HG02885 (cell line): ENCODE results near the gene COMMD6.

Experiments used
- ATAC-seq: cut with Tn5 transposase; IDR thresholded peaks from one replicate; pipeline ENCODE4 v1.9.1; 2021; ENCODE audit warnings: mild to moderate bottlenecking; ENCODE audit not compliant: unreplicated experiment, poor library complexity

COMMD6 gene

DNA sequence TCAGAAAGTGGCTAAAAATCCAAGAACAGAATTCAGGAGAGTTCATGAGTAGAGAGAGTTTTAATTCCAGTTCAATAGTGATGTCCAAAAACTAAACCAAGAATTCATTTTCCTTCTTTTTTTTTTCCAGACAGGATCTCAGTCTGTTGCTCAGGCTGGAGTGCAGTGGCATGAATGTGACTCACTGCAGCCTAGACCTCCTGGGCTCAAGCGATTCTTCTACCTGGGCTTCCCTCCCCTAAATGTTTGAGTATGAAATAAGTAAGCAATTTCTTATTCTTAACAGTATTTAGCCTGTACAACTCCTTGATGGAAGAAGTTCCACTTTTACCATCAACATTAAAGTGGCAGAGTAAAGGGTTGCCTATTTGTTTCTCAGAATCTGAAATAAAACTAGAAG lies 3.8 kb downstream of the COMMD6 start:
- no peak for ATAC-seq

DNA sequence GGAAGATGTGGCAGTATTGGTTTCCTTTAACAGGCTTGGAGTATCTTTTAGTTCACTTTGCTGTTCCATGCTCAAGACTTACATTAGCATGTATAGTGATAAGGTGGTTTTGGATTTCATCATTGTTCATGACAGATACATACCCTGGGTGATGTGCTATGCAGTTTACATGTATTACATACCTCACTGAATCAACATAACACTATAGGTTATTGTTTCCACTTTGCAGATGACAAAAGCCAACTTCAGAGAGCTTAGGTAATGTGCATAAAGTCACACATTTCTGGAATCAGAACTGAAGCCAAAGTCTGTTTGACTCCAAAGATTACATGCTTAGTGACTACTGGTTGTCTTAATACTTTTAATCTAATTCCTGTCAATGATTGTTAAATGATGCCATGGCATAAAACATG lies 7.1 kb downstream of the COMMD6 start:
- ATAC-seq, result no peak

DNA sequence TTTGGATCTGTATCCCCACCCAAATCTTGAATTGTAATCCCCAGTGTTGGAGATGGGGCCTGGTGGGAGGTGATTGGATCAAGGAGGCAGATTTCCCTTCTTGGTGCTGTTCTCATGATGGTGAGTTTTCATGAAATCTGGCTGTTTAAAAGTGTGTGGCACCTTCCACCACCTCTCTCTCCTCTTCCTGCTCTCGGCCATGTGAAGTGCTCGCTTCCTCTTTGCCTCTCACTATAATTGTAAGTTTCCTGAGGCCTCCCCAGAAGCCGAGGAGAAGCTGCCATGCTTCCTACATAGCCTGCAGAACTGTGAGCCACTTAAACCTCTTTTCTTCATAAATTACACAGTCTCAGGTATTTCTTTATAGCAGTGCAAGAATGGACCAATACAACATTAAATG lies 15.7 kb downstream of the COMMD6 start:
- ATAC-seq, result peak; percentile 55

DNA sequence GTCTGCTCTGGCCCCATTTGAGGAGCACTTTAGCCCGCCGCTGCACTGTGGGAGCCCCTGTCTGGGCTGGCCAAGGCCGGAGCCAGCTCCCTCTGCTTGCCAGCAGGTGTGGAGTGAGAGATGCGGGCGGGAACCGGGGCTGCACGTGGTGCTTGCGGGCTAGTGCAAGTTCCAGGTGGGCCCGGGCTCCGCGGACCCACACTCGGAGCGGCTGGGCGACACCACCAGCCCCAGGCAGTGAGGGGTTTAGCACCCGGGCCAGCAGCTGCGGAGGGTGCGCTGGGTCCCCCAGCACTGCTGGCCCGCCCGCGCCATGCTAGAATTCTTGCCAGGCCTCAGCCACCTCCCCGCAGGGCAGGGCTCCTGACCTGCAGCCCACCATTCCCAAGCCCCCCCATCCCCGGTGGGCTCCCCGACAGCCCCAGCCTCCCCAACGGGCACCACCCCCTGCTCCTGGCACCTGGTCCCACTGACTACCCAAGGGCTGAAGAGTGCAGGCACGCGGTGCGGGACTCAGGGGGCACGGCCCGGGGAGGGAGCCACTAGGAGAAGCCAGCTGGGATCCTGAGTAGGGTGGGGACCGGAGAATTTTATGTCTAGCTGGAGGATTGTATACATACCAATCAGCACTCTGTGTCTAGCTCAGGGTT lies 19.1 kb downstream of the COMMD6 start:
- no peak for ATAC-seq

DNA sequence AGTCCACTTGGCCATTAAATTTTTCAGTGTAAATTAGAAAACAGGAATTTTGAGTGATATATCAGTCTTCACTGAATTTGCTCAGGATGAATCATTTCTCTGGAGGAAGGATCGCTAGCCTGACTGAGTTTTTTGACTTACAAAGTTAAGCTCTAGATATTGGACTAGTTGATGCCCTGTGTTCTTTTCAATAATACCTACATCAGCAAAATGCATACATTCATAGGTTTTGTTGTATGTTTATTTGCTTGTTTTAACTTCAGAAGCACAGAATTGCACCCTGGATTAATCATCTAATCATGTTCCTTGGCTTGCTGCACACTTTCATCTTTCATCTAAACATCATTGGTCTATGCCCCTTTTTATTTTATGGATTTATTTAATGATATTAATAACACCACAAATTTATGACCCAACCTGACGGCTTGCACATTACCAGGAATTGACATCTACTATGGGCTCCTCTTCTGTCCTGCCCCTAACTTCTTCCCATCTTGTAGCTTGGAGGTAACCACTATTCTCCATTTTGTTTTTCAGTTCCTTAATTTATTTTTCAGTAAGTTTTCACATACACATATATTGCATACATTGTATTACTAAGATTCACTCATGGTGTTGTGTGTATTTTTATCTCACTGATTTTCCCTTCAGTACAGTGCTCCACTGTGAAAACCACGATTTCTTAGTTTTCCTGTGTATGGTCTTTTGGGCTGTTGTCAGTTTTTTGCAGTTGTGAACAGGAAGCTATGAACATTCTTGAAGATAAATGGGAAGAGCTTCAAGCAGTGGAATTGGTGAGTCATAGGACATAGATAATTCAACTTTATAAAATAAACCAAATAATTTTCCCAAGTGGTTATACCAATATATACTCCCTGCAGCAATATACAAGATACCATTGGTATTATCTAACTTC lies 23.3 kb downstream of the COMMD6 start:
- no peak for ATAC-seq

DNA sequence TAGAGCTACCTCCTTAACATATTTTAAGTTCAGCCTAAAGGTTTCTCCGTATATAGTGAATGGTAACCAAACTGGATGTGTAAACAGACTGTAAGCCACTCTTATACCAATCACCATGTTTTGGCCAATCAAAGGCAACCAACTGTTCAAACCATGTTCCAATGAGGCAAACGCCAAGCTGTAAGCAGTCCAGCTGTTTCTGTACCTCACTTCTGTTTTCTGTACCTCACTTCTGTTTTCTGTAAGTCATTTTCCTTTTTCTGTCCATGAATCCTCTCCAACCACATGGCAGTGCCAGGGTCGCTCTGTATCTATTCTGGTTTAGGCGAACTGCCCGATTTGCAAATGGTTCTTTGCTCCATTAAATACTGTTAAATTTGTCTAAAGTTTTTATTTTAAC lies 24.4 kb downstream of the COMMD6 start:
- no peak for ATAC-seq

DNA sequence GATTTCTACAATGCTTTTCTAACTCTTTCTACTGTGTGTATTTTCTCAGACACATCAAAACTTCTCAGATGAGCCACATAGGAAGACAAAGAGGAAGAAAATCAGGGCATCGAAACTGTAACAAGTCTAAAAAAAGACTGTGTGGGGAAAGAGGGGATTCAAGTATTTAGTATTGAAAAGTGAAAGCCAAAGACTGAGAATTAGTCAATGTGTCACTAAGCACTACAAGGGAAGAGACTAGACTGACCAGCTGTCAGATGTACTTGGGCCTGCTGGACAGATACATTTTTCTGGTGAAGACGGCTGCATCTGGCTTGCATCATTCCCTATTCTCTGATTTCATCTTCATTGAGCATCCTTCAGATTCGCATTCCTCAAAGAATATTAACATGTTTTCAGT lies 25.4 kb downstream of the COMMD6 start:
- ATAC-seq, result peak; percentile 91

DNA sequence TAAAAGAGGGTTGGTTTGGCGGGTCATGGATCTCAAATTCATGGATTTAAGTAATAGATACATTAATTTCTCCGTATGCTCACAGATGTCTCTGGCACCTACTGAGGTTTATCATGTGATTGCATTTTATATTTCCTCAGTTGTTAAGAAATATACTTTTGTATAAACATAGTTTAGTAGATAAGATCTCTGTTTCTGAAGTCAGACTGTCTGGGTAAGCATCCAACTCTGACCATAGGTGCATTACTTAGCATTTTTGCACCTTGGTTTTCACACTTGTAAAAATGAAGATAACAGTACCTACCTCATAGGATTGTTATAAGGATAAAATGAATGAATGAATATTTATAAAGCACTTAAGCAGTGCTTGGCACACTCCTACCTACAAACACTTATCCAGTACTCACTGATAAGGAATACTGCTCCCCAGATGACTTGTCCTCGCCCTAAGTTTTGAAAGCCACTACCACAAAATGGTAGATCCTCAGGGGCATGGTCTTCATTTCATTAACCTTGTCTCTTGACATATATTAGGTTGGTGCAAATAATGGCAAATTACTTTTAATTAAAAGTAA lies 26.5 kb downstream of the COMMD6 start:
- no peak for ATAC-seq

DNA sequence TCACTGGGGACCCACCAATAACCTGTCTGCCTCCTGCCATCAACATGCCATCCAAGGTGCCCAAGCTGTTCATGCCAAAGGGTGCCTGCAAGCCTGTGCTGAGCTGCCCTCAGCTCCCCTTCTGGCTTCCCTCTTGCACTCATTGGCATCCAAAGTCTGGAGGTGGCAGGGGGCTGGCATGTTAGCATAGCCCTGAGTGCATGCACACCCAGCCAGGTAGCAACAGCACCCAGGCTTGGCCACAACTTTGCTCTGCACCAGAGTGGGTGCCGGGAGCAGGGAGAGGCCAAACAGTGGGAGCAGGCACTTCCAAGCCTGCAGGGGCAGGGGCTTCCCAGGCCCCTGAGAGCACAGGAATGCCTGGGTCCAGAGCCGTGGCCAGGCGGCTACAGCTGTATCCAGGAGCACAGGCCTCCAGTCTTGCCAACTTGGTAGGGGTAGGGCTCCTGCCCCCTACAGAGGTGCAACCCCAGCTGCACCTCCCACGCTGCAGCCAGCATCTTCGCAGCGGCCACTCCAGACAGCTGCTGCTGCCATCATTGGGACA lies 29.6 kb downstream of the COMMD6 start:
- ATAC-seq, result no peak

DNA sequence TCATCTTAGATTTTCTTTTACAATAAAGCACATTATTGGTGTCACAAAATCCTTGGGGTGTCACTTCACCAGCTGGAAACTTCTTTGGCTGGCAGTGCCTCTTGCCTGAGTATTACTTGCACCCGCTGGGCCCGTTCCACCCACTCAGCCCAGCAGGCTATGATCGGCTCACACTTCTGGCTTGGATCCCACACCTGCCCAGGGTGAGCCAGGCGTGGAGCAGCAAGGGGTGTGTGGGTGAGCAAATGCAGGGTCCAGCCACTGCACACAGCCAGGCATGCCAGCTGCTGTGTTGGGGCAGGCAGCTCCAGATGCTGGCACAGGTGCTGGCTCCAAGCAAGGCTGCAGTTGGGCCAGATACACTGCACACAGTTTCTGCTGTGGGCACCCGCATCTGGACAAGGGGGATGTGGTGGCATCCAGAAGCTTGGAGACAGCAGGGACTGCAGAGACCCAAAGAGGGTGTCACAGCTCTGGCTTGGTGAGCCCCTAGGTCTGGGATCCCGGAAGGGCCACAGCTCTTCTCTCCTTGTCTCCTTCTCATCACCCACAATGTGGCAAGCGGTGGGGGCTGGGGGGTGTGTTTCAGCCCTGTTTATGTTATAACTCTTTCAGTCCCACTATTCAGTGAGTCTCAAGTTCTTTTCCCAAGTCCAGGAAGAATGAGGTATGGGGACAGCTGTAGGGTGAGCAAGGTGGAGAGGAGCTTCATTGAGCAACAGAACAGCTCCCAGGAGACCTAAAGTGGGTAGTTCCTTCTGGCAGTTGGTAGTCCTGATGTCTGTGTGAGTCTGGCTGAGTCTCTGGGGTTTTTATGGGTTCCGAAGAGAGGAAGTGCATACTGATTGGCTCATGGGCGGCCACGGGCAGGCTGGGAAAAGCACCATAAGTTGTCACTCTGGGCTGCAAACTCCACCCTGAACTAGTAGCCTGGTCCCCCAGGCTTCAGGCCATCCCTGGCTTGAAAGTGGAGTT lies 30.3 kb downstream of the COMMD6 start:
- peak; percentile 32 for ATAC-seq

DNA sequence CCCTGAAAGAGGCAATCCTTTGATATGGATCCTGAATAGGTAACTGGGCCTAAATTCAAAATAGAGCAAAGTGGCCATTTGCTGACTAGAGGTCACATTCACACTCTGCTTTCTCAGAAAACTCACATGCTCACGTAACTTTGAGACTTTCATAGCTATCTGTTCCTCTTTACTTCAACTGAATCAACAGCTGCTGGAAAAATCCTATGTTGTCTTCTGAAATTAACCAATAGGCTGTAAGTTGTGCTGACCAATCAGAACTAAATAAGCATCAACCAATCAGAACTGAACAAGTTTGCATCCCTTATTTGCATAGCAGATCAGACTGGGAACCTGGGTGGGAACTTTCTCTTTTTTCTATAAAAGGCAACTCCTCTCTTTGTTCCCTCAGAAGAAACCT lies 31.6 kb downstream of the COMMD6 start:
- no peak for ATAC-seq

DNA sequence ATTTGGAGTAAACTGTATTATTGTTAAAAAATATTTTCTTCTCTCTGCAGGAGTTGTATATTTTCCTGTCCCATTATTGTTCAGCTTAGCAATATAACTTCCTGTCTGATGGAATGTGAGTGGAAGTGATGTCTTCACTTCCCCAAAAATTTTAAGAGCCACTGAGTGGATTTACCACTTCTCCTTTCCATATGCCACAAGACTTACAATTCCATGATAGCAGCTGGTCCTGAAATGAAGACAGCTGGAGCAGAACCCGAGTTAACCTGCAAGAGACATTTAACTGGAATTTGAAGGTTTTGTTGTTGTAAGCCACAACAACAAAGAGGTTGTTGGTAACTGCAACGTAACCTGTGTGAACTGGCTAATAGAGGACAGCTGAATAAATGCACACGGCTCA lies 32.3 kb downstream of the COMMD6 start:
- no peak for ATAC-seq

DNA sequence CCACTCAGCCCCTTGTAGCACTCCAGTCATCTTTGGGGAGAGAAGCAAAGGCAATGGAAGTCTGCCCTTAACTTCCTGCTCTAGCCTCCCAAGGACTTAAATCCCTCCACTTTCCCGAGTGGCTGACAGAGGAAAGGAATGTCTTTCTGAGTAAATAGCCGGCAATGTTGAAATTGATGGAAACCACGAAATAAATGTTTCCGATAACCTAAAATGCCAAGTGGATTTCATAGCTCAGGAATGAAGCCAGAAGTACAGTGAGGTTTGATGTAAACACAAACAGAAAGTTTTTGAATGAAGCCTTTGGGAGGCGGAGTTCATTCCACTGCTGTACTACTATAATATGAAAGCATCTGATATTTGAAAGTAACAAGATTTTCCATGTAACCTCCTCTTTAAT lies 41.7 kb downstream of the COMMD6 start:
- ATAC-seq, result no peak

DNA sequence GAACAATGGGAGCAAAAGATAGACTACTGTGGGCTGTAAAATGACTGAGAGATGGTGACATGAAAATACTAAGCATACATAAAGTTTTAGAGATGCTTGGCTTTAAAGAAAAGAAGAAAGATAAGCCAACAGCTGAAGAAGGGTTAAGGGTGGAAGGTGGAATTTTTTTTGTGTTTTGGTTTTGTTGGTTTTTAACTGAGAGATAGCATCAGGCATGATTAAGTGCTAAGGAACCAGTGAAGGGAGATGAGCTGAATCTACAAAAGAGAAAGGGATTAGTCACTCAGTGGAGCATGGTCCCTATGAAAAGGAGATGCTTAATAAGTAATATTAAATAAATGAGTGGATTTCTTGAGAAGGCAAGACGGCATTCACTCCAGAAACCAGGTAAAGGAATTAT lies 43.1 kb downstream of the COMMD6 start:
- no peak for ATAC-seq

DNA sequence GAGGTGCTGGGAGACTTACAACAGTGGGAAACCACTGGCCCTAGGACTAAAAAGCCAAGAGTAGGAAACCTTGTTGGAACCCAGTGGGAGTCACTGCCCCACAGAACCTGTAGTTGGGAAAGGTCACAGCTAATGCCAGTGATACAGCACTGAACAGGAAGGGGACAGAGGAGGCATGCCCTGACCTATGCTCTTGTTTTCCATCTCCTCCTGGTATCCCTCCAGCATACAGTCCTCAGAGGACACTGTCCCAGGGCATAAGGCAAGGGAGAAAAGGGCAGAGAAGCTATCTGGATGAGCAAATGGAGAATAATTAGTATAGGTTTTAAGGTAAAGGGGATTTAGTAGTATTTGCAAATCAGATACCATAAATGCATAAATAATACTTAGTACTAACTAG lies 44.5 kb downstream of the COMMD6 start:
- ATAC-seq, result no peak

DNA sequence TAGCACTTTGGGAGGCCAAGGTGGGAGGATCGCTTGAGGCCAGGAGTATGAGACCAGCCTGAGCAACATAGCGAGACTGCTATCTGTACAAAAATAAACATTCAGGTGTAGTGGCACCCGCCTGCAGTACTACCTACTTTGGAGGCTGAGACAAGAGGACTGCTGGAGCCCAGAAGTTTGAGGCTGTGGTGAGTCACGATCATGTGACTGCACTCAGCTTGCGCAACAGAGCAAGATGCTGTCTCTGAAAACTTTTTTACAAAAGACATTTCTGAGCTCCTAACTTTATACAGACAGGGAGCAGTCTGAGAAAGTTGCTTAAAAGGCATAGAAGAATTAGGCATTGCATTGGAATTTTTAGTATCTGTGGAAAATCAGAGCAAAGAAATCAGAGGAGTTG lies 45.3 kb downstream of the COMMD6 start:
- ATAC-seq, result no peak

DNA sequence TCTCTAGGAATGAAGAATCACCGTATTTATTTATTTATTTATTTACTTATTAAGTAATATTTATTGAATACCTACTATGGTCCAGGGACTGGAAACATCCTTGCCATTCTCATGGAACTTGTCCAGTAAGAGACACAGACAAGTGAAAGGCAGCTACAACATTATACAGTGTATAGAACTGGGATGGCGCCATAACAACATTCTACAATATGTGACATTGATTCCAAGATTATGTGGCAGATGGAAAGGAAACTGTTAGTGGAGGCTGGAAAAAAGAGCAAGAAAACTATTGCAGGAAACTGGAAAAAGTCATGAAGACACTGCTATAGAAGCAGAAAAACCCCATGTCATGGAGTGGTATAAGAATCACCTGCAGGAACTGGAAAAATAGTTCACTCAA lies 46.3 kb downstream of the COMMD6 start:
- ATAC-seq, result no peak

DNA sequence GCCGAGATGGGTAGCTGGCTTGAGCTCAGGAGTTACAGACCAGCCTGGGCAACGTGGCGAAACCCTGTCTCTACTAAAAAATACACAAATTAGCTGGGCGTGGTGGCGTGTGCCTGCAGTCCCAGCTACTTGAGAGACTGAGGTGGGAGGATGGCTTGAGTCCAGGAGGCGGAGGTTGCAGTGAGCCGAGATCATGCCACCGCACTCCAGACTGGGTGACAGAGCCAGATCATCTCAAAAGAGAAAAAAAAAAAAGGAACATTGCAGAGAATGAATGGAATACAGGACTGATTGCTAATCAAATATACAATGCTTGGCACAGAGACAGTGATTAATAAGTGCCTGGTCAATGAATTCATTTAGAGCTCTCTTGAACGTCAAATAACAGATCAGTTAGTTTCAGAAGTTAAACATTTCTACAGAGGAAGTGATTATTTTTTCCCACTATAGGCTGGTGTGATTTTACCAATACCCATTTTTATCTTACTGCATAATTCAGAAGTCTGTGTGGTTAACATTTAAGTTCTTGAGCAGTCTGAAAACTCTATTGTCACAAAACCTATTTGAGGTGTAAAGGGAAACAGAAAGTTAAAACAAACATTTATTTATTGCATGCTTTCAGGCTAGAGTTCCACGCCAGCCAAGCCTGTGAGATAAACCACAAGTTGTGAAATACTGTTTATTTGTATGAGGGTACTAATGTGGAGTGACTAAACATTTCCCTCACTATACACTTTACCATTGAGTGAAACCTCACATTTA lies 48.0 kb downstream of the COMMD6 start:
- ATAC-seq, result peak; percentile 92
